HepG2 (cell line): ENCODE measurements around the gene AK4. TPM values are rescaled to one million over a fixed set of nuclear protein-coding genes. Genes with fewer than 3 reads are reported as not detected.

Experiments used
- ATAC-seq: fragments of 200-7000 bp; cut with Tn5 transposase; 3 replicates; pipeline ENCODE4 v1.9.1; 2020; ENCODE audit warnings: mild to moderate bottlenecking, moderate library complexity
- BruUV-seq: library from RNA; stranded (reverse); fragments of 400-500 nt; replicated peaks from 2 replicates; lab custom pipeline; 2021; lab: Mats Ljungman, UMichigan
- CTCF ChIA-PET: fragments of 300-600 bp; formaldehyde crosslinking; extraction: SDS; loops from one replicate; lab custom pipeline; 2021; ENCODE audit warnings: low total read pairs, inconsistent platforms, low intra/inter-chr PET ratio; lab: Yijun Ruan, JAX
- POLR2A ChIA-PET: fragments of 350-600 bp; sonication (Branson Sonifier 250); formaldehyde crosslinking; loops from one replicate; lab custom pipeline; 2020; ENCODE audit warnings: antibody characterized with exemption, inconsistent platforms; lab: Yijun Ruan, JAX
- DNase-seq: peaks from one replicate; pipeline ENCODE4 v3.0.0-alpha.2; 2015; ENCODE audit warnings: low spot score
- FAIRE-seq: peaks from 3 replicates; lab custom pipeline; 2011; peaks lifted over from hg19 to GRCh38; lab: Jason Lieb, UNC
- H2AFZ ChIP-seq: one replicate; pipeline ENCODE4 v1.6.1; 2011; ENCODE audit warnings: low read length, inconsistent platforms
- H3K27ac ChIP-seq: fragments of 300-600 bp; 3 replicates; pipeline ENCODE4 v1.8.0; 2011; ENCODE audit warnings: mixed run types, mild to moderate bottlenecking, mixed read lengths, low read length, inconsistent platforms; ENCODE audit not compliant: insufficient read depth; ENCODE audit errors: extremely low read length
- H3K27me3 ChIP-seq, 2 experiments: fragments of 200-600 bp in 1 of 2; 2 replicates in 1 of 2; 3 replicates in 1 of 2; pipeline versions ENCODE4 v1.6.0 to v1.8.0; 2011; ENCODE audit warnings: low read length in 2 of 2, mild to moderate bottlenecking in 2 of 2, moderate library complexity in 2 of 2, inconsistent platforms in 1 of 2; ENCODE audit not compliant: insufficient read depth in 2 of 2, control insufficient read depth in 1 of 2
- H3K36me3 ChIP-seq, 2 experiments: fragments of 200-600 bp in 1 of 2; replicated peaks in 1 of 2; 2 replicates in 1 of 2; 3 replicates in 1 of 2; pipeline versions ENCODE4 v1.5.1 to v1.8.0; 2011; ENCODE audit warnings: low read length in 2 of 2, inconsistent platforms in 1 of 2; ENCODE audit not compliant: insufficient read depth in 2 of 2, control insufficient read depth in 1 of 2
- H3K4me1 ChIP-seq: 2 replicates; pipeline ENCODE4 v1.5.1; 2012; ENCODE audit warnings: low read length, inconsistent platforms; ENCODE audit not compliant: insufficient read depth
- H3K4me2 ChIP-seq: 2 replicates; pipeline ENCODE4 v1.6.0; 2011; ENCODE audit warnings: low read depth, low read length, inconsistent platforms
- H3K4me3 ChIP-seq, 3 experiments: fragments of 200-600 bp in 1 of 3; sonication (generic), shearing (Covaris generic) in 1 of 3; replicated peaks in 1 of 3; 2 replicates each; pipeline ENCODE4 v1.5.1; 2011 to 2016; ENCODE audit warnings: low read length in 3 of 3, inconsistent platforms in 2 of 3, low read depth in 2 of 3, mild to moderate bottlenecking in 2 of 3, control low read depth in 1 of 3, mixed read lengths in 1 of 3; ENCODE audit not compliant: insufficient read depth in 1 of 3
- H3K79me2 ChIP-seq: one replicate; pipeline ENCODE4 v1.6.1; 2011; ENCODE audit warnings: low read length, inconsistent platforms; ENCODE audit not compliant: insufficient read depth
- H3K9ac ChIP-seq: 2 replicates; pipeline ENCODE4 v1.6.0; 2011; ENCODE audit warnings: mild to moderate bottlenecking, low read depth, low read length, inconsistent platforms; ENCODE audit not compliant: insufficient read depth
- H3K9me3 ChIP-seq: 2 replicates; pipeline ENCODE4 v1.5.1; 2012; ENCODE audit warnings: mild to moderate bottlenecking, low read length
- H4K20me1 ChIP-seq: 2 replicates; pipeline ENCODE4 v1.6.0; 2011; ENCODE audit warnings: inconsistent platforms, mild to moderate bottlenecking, low read length, moderate library complexity; ENCODE audit not compliant: insufficient read depth
- CBFB ChIP-seq: sonication (generic); formaldehyde crosslinking; IDR thresholded peaks from 2 replicates; pipeline ENCODE4 v1.4.0; 2020; ENCODE audit warnings: missing genetic modification reagents
- FOXP1 ChIP-seq, 2 experiments: fragments of 450-650 bp in 1 of 2; IDR thresholded peaks; 2 replicates each; pipeline ENCODE4 v1.6.1; 2017 to 2018; ENCODE audit warnings: antibody characterized with exemption in 1 of 2
- GATAD1 ChIP-seq: IDR thresholded peaks from 2 replicates; pipeline ENCODE4 v1.6.1; 2016; ENCODE audit warnings: missing genetic modification reagents, missing compliant biosample characterization
- GTF2F1 ChIP-seq: fragments of 150-350 bp; IDR thresholded peaks from 2 replicates; pipeline ENCODE4 v1.6.1; 2014; ENCODE audit warnings: low read length
- KLF15 ChIP-seq: sonication (generic); formaldehyde crosslinking; IDR thresholded peaks from 2 replicates; pipeline ENCODE4 v1.8.1; 2023; ENCODE audit warnings: borderline replicate concordance, mild to moderate bottlenecking, inconsistent platforms, missing genetic modification reagents, mixed read lengths
- ZNF101 ChIP-seq: sonication (generic); formaldehyde crosslinking; IDR thresholded peaks from 2 replicates; pipeline ENCODE4 v1.4.0; 2020; ENCODE audit warnings: mild to moderate bottlenecking, low read depth, missing genetic modification reagents, borderline replicate concordance
- ZNF20 ChIP-seq: sonication (generic); formaldehyde crosslinking; IDR thresholded peaks from 2 replicates; pipeline ENCODE4 v1.4.0; 2020; ENCODE audit warnings: mild to moderate bottlenecking, moderate library complexity, missing genetic modification reagents
- ZNF703 ChIP-seq: sonication (generic); formaldehyde crosslinking; IDR thresholded peaks from 2 replicates; pipeline ENCODE4 v1.5.1; 2020; ENCODE audit warnings: missing genetic modification reagents, mild to moderate bottlenecking, moderate library complexity, borderline replicate concordance
- WGBS: methylation state at CpG from one replicate; pipeline ENCODE4 v1.1.6; 2017; ENCODE audit warnings: low lambda C conversion rate; 5-methylcytosine and 5-hydroxymethylcytosine counted together
- in situ Hi-C: cut with HindIII; loops from 2 replicates; pipeline ENCODE4 v1.10.0; 2017; ENCODE audit warnings: low pct_unique_long_range_greater_than_20kb; ENCODE audit not compliant: extremely low pct_ligation_motif_present
- intact Hi-C: fragments of 100-400 bp; cut with micrococcal nuclease; formaldehyde crosslinking; loops from one replicate; pipeline ENCODE4 v1.10.0; 2022; ENCODE audit not compliant: unreplicated experiment
- polyA plus RNA-seq, 8 experiments: library from polyadenylated mRNA; depleted of rRNA in 3 of 8; stranded (reverse) in 7 of 8; unstranded in 1 of 8; fragments of >200 nt; fragmentation: Illumina TruSeq in 4 of 8; extraction: Trizol in 4 of 8; gene quantifications; 2 replicates each; pipeline versions ENCODE4 v1.2.1 to v1.2.3, GENCODE V29; 2011 to 2016; ENCODE audit warnings: low read depth in 4 of 8, missing spikeins in 1 of 8, mixed read lengths in 1 of 8; ENCODE audit not compliant: insufficient read depth in 1 of 8
- total RNA-seq, 5 experiments: library from RNA; depleted of rRNA; stranded (reverse); fragments of >200 nt; fragmentation: Illumina TruSeq; extraction: Trizol; gene quantifications; 2 replicates each; pipeline ENCODE4 v1.2.3, GENCODE V29; 2016; ENCODE audit warnings: low read depth in 1 of 5
- TF ChIP-seq, protein P1 (sequence below): sonication (generic); formaldehyde crosslinking; IDR thresholded peaks from 2 replicates; pipeline ENCODE4 v1.4.0; 2020; ENCODE audit warnings: missing genetic modification reagents
- TF ChIP-seq, protein P2 (sequence below): sonication (generic); formaldehyde crosslinking; IDR thresholded peaks from 2 replicates; pipeline ENCODE4 v1.4.0; 2020; ENCODE audit warnings: mild to moderate bottlenecking, missing genetic modification reagents
- TF ChIP-seq, protein P3 (sequence below): sonication (generic); formaldehyde crosslinking; IDR thresholded peaks from 2 replicates; pipeline ENCODE4 v1.4.0; 2020; ENCODE audit warnings: low read depth, mild to moderate bottlenecking, missing genetic modification reagents
- TF ChIP-seq, protein P4 (sequence below): sonication (generic); formaldehyde crosslinking; IDR thresholded peaks from 2 replicates; pipeline ENCODE4 v1.5.0; 2020; ENCODE audit warnings: mild to moderate bottlenecking, missing genetic modification reagents, moderate library complexity
- TF ChIP-seq, protein P5 (sequence below): sonication (generic); IDR thresholded peaks from 2 replicates; pipeline ENCODE4 v1.6.1; 2016; ENCODE audit warnings: low read depth, borderline replicate concordance

AK4 gene
- total and polyA plus RNA-seq, 2 of the 13 experiments (the other 11 are each of a cell fraction or from before 2014, with no cell fraction given) = 110 to 160 TPM

DNA sequence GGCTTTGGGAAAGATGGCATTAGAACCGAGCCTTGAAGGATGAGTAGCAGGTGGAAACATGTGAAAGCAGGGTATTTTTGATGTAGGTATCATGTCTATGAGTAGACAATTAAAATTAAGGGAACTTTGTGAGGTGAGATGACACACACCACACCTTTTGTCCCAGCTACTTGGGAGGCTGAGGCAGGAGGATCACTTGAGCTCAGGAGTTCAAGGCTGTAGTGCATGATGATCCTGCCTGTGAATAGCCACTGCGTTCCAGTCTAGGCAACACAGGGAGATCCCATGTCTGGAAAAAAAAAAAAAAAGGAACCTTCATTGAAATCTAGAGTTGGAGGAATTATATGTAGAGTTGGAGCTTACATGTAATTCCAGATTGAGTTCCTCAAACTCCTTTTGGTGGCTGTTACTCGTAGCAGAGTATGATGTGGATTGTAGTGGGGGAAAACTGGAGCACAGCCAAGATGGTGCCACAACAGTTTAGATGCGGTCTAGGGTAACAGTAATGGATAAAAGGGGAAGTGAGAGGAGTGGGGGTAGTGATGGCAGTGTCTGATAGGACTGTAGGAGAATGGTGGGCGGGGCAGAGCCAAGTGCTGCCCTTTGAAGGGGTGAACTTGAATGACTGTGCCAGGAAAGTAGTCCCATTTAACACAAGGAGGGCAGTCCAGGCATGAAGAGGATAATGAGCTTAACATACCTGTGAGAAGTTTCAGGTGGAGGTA, 17.4 kb downstream of the AK4 start:
- WGBS = 96% methylated on average over 5 of the region's 5 CpGs
- TF ChIP-seq, protein P1, sequence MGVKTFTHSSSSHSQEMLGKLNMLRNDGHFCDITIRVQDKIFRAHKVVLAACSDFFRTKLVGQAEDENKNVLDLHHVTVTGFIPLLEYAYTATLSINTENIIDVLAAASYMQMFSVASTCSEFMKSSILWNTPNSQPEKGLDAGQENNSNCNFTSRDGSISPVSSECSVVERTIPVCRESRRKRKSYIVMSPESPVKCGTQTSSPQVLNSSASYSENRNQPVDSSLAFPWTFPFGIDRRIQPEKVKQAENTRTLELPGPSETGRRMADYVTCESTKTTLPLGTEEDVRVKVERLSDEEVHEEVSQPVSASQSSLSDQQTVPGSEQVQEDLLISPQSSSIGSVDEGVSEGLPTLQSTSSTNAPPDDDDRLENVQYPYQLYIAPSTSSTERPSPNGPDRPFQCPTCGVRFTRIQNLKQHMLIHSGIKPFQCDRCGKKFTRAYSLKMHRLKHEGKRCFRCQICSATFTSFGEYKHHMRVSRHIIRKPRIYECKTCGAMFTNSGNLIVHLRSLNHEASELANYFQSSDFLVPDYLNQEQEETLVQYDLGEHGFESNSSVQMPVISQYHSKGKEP (CRISPR knock-in tag) = no peak
- TF ChIP-seq GTF2F1 (no peak), CBFB (CRISPR knock-in tag) (no peak), FOXP1 (IDR thresholded peaks at IDR 0.05) (no peak), FOXP1 (CRISPR knock-in tag; IDR thresholded peaks at IDR 0.05) (no peak), ZNF703 (CRISPR knock-in tag) (no peak), ZNF20 (CRISPR knock-in tag) (no peak), KLF15 (no peak), ZNF101 (no peak), GATAD1 (CRISPR knock-in tag) (no peak)
- TF ChIP-seq, protein P2, sequence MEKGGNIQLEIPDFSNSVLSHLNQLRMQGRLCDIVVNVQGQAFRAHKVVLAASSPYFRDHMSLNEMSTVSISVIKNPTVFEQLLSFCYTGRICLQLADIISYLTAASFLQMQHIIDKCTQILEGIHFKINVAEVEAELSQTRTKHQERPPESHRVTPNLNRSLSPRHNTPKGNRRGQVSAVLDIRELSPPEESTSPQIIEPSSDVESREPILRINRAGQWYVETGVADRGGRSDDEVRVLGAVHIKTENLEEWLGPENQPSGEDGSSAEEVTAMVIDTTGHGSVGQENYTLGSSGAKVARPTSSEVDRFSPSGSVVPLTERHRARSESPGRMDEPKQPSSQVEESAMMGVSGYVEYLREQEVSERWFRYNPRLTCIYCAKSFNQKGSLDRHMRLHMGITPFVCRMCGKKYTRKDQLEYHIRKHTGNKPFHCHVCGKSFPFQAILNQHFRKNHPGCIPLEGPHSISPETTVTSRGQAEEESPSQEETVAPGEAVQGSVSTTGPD = no peak
- TF ChIP-seq, protein P3, sequence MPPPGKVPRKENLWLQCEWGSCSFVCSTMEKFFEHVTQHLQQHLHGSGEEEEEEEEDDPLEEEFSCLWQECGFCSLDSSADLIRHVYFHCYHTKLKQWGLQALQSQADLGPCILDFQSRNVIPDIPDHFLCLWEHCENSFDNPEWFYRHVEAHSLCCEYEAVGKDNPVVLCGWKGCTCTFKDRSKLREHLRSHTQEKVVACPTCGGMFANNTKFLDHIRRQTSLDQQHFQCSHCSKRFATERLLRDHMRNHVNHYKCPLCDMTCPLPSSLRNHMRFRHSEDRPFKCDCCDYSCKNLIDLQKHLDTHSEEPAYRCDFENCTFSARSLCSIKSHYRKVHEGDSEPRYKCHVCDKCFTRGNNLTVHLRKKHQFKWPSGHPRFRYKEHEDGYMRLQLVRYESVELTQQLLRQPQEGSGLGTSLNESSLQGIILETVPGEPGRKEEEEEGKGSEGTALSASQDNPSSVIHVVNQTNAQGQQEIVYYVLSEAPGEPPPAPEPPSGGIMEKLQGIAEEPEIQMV (CRISPR knock-in tag) = no peak
- TF ChIP-seq, protein P4, sequence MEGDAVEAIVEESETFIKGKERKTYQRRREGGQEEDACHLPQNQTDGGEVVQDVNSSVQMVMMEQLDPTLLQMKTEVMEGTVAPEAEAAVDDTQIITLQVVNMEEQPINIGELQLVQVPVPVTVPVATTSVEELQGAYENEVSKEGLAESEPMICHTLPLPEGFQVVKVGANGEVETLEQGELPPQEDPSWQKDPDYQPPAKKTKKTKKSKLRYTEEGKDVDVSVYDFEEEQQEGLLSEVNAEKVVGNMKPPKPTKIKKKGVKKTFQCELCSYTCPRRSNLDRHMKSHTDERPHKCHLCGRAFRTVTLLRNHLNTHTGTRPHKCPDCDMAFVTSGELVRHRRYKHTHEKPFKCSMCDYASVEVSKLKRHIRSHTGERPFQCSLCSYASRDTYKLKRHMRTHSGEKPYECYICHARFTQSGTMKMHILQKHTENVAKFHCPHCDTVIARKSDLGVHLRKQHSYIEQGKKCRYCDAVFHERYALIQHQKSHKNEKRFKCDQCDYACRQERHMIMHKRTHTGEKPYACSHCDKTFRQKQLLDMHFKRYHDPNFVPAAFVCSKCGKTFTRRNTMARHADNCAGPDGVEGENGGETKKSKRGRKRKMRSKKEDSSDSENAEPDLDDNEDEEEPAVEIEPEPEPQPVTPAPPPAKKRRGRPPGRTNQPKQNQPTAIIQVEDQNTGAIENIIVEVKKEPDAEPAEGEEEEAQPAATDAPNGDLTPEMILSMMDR (CRISPR knock-in tag) = no peak
- TF ChIP-seq, protein P5, sequence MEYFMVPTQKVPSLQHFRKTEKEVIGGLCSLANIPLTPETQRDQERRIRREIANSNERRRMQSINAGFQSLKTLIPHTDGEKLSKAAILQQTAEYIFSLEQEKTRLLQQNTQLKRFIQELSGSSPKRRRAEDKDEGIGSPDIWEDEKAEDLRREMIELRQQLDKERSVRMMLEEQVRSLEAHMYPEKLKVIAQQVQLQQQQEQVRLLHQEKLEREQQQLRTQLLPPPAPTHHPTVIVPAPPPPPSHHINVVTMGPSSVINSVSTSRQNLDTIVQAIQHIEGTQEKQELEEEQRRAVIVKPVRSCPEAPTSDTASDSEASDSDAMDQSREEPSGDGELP = no peak

More for the DNA sequence above, 17.4 kb downstream of the AK4 start:
- H3K27ac ChIP-seq = peak overlapping the region; percentile 24
- peaks cover 14% of the 10 kb centered on the region for H4K20me1 ChIP-seq
- ATAC-seq (no peak), DNase-seq (no peak), FAIRE-seq (no peak)
- no peak overlapping the region for H3K9ac ChIP-seq
- intact Hi-C loops = no loop called here
- H3K4me3 ChIP-seq = no peak overlapping the region
- in situ Hi-C loops = no loop called here
- peaks cover 100% of the 10 kb centered on the region for H3K4me1 ChIP-seq
- H3K9me3 ChIP-seq = no peaks in the 10 kb centered on the region
- no TSS peak for BruUV-seq
- peaks cover 99% of the 10 kb centered on the region for H3K79me2 ChIP-seq
- no peaks in the 10 kb centered on the region for H3K27me3 ChIP-seq
- H2AFZ ChIP-seq = no peak overlapping the region
- ChIA-PET POLR2A (interaction anchor here (0.6 to 1.2 kb wide), 2 partner anchors 15 to 196 kb away, joined by 3 read pairs; no protein-coding TSS in a partner anchor), CTCF (no interaction called here)
- H3K4me2 ChIP-seq = no peak overlapping the region; the same call in 1 of the 2 replicates
- peaks cover 0 to 7% of the 10 kb centered on the region in 2 experiments; a peak in 4 of 5 replicates for H3K36me3 ChIP-seq
